Ureter (tissue), 1 donor: ENCODE results near the gene ATP8B3. TPM values are rescaled to one million over a fixed set of nuclear protein-coding genes. Genes with fewer than 3 reads are reported as not detected.
"Not testable (repeated sequence)": the region's sequence is repeated elsewhere in the genome, so short reads cannot be mapped to it uniquely, and the experiment has no call there.

Experiments
- DNase-seq: peaks from one replicate; pipeline ENCODE4 v3.0.0-alpha.2; 2020; ENCODE audit warnings: low spot score
- total RNA-seq: library from RNA; stranded (reverse); gene quantifications from one replicate; pipeline ENCODE4 v1.2.4, GENCODE V29; 2023
- donor health status: DM: yes; HTN: yes; CAD: no.

Gene ATP8B3
- total RNA-seq, 1 donor from 2014 or later, result 1.3 TPM

DNA sequence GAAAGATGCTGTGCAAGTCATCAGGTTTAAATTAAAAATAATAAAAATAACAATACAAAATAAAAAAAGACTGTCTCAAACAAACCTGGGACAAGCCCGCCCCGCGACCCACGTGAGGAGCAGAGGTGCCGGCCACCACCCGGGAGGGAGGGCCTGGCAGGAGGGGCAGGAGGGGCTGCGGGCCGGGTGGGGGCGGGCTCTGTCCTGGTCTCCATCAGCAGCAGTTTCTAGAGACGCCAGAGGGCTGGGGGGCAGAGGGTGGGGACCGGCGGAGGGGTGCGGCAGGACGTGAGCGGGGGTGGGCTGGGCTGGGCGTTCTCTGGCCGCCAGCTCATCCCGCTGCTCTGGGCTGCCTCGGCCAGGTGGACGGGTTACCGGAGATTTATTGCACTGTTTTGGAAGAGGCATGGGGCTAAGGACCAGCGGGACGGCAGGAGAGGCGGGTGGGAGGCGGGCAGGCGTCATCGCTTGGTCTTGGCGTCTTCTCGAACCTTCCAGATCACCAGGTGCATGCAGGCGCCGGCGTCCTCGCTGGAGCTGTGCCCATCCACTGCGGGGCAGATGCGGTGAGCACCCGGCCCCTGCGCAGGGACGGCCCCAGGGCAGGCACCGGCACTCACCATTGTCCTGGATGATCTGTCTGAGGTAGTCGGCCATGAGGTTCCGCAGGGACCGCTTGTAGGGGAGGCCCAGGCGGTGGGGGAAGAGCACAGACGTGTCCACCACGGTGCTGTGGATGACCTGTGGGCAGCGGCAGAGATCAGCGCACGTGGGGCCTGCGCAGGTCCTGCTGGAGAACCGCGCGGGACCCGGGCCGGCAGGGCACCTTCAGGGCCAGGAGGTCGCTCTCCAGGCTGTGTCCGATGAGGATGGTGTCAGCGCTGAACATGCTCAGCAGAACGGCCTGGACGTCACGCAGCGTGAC is 3.8 kb upstream of the ATP8B3 start:
- DNase-seq, result no peak

DNA sequence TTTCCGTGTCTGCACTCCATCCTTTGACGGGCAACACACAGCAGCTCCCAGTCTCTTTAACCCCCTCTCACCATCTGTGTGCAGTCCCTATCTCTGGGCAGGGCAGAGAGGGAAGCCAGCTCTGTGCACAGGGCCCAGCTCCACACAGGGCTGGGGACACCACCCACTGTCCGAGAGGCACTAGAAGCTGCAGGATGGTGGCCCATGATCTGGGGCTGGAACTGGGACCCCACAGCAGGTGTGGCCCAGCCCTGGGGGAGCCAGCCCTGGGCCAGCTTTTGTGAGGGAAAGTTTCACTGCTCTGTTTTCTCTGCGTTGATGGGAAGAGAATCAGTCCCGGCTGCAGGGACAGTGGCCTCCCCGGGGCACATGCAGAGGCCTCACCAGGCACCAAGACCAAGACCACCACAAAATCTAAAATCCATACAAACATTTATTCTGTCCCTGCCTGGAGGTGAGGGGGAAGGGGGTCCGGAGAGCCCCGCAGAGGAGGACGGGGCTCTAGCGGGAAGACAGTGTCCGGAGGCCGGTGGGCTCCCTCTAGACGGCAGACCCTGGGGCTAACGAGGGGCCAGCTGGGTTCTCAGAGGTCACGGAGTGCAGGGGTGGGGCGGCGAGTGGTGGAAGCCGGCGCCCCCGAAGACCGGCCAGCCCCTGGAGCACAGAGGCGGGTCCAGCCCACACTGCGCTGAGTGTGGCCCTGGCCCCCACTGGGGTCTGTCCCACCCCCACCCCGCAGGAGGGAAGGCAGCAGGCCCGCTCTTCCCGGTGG is 2.9 kb upstream of the ATP8B3 start:
- no peak for DNase-seq

- no peak for DNase-seq
Measured at GRCh38 chr19:1814391-1814790, 2.3 kb upstream of the ATP8B3 start.

GRCh38 chr19:1813192-1814182 is 1.4 kb upstream of the ATP8B3 start:
- no peak for DNase-seq

- DNase-seq, result peak; percentile 90
Measured at GRCh38 chr19:1812426-1813191, 533 bp upstream of the ATP8B3 start.

DNA sequence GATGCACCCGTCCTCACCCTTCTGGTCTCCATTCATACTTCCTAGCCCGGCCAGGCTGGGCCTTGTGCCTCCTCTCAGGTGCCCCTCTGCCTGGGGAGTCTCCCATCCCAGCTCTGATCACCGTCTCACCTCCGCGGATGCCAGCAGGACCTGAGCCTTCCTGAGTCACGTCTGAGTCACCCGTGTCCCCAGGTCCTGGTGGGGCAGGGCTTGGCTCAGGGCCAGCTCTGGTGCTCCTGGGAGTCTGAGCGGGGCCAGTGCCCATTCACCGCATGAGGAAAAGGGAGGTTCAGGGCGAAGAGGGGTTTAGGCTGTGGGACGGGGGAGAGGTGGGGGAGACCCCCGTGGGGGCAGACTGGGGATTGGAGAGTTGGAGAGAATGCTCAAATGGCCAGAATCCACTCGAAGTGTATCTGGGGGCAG is 593 bp downstream of the ATP8B3 start:
- DNase-seq, result peak; percentile 85

- DNase-seq, result no peak
Measured at GRCh38 chr19:1810439-1811160, 1.5 kb downstream of the ATP8B3 start.

- DNase-seq, result no peak
Measured at GRCh38 chr19:1809678-1810077, 2.4 kb downstream of the ATP8B3 start.

GRCh38 chr19:1808395-1808731 is 3.7 kb downstream of the ATP8B3 start:
- no peak for DNase-seq

DNA sequence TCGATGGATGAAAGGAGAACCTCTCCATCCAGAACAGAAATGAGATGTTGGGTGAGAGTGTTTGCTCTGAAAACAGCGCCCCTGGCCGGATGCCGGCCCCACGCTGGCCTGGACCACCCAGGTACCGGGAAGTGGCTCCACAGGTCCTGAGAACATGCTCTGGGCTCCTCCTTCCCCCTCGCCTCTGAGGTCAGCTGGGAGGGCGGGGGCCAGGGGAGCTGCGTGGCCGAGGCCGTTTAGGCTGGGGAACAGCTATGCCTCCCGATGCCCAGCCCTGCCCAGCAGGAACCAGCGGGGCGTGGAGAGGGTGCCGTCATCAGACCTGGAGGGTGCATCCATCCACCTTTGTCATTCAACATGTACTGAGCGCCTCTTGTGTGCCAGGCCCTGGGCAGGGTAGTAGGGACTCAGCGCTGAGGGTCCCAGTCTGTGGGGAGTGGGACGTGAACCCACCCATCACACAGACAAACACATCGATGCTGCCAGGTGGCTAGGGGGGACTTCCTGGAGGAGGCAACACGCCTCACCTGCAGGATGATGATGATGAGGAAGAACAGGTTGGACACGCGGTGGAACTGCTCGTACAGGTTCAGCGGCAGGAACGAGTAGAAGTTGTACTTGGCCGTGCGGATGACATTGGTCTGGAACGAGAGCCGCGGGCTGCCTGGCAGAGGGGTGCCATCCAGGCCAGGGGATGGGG is 4.2 kb downstream of the ATP8B3 start:
- no peak for DNase-seq

GRCh38 chr19:1807030-1807694 is 4.9 kb downstream of the ATP8B3 start:
- DNase-seq, result no peak

- no peak for DNase-seq
Measured at GRCh38 chr19:1806184-1807029, 5.7 kb downstream of the ATP8B3 start.

GRCh38 chr19:1805401-1806183 is 6.5 kb downstream of the ATP8B3 start:
- no peak for DNase-seq

DNA sequence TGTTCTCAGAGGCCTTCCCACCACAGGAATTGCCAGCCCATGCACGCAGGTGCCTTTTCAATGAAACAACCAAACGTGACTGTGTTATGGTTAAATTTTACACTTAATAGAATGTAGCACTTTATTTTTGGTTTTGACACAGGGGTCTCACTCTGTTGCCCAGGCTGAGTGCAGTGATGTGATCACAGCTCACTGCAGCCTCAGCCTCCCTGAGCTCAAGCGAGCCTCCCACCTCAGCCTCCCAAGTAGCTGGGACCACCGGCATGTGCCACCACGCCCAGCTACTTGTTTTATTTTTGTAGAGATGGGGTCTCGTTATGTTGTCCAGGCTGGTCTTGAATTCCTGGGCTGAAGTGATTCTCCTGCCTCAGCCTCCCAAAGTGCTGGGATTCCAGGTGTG is 7.2 kb downstream of the ATP8B3 start:
- DNase-seq, result no peak

DNA sequence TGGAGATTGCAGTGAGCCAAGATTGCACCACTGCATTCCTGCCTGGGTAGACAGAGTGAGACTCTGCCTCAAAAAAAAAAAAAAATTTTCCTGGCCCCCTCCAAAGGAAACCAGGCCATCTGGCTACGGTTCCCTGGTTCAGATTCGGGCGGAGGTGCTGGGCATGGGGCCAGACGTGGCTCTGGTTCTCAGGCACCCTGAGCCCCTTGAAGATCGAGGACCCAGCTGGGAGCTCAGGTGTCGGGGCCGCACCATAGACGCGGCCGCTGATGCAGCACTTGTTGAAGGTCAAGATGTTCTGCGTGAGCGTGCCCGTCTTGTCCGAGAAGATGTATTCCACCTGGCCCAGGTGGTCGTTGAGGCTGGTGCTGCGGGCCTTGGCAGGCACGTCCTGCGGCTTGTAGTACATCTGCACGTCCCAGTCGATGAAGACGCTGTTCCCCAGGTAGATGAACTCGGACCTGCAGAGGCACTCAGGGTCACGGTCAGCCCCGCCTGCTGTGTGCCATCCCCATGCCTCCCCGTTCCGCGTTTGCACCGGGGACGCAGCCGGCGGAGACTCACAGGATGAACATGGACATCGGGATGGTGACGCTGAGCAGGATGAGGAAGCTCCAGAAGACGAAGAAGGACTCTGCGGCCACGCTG is 12.3 kb downstream of the ATP8B3 start:
- no peak for DNase-seq

DNA sequence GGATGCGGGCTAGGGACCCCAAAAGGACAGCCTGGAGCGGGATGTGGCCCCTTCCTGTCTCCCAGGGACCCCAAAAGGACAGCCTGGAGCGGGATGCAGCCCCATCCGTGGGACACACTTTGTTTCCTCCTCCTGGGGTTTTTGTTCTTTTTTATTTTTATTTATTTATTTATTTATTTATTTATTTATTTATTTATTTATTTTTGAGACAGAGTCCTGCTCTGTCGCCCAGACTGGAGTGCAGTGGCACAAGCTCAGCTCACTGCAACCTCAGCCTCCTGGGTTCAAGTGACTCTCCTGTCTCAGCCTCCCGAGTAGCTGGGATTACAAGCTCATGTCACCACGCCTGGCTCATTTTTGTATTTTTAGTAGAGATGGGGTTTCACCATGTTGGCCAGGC is 14.8 kb downstream of the ATP8B3 start:
- not testable (repeated sequence) for DNase-seq
